Measurements from ENCODE around the gene TSPAN18. TPM values are rescaled to one million over a fixed set of nuclear protein-coding genes. Genes with fewer than 3 reads are reported as not detected.

TSPAN18 gene
- polyA plus RNA-seq, 1 of the 3 experiments (the other 2 are of a cell fraction): 0.72 TPM

- TF ChIP-seq, protein P1, sequence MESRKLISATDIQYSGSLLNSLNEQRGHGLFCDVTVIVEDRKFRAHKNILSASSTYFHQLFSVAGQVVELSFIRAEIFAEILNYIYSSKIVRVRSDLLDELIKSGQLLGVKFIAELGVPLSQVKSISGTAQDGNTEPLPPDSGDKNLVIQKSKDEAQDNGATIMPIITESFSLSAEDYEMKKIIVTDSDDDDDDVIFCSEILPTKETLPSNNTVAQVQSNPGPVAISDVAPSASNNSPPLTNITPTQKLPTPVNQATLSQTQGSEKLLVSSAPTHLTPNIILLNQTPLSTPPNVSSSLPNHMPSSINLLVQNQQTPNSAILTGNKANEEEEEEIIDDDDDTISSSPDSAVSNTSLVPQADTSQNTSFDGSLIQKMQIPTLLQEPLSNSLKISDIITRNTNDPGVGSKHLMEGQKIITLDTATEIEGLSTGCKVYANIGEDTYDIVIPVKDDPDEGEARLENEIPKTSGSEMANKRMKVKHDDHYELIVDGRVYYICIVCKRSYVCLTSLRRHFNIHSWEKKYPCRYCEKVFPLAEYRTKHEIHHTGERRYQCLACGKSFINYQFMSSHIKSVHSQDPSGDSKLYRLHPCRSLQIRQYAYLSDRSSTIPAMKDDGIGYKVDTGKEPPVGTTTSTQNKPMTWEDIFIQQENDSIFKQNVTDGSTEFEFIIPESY (IDR thresholded peaks at IDR 0.05; ENCODE audit: borderline replicate concordance, low read depth): no peak
- TF ChIP-seq ELF1 (IDR thresholded peaks at IDR 0.05): no peak
- TF ChIP-seq TCF12 (IDR thresholded peaks at IDR 0.05): no peak
- no peak for TF ChIP-seq GATA2 (CRISPR knock-in tag; IDR thresholded peaks at IDR 0.05)
Measured at GRCh38 chr11:44877571-44878497, 151.1 kb downstream of the TSPAN18 start (continued).

DNA sequence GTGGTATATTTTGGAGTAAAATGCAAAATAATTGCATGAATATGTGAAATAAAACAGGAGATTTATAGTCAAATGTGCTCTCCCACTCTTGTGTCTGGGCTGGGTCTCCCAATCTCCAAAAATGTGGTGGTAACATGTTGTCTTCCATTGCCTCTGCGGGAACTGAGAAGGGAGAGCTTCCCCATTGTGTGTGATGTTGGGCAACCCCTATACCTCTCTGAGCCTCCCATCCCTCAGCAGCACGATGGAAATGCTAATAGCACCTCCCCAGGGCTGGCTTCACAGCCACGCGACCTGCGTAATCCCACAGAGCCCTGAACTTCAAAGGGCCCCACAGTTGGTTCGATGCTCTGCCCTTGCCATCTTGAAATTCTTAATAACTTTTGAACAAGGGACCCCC is 151.9 kb downstream of the TSPAN18 start:
- Histone ChIP-seq H3K36me3 (replicated peaks in 1 of 2; ENCODE audit: control insufficient read depth in 1 of 2, insufficient read depth in 2 of 2, low read length in 1 of 2) (no peaks in the 10 kb centered on the region), H4K20me1 (ENCODE audit: insufficient read depth) (no peaks in the 10 kb centered on the region), H3K27me3 (ENCODE audit: insufficient read depth) (no peaks in the 10 kb centered on the region), H3K9me2 (no peaks in the 10 kb centered on the region), H3K4me3 (ENCODE audit: low read depth in 2 of 2, low read length in 1 of 2) (no peak overlapping the region), H3K9ac (no peak overlapping the region), H3K9me3 (no peaks in the 10 kb centered on the region), H2AFZ (ENCODE audit: low read depth) (no peak overlapping the region), H3K4me1 (ENCODE audit: control insufficient read depth in 1 of 2, insufficient read depth in 2 of 2, low read depth in 1 of 2, low read length in 1 of 2) (peaks cover 0 to 21% of the 10 kb centered on the region in 2 experiments; a peak in 2 of 4 replicates), H3K4me2 (no peak overlapping the region), H3F3A (replicated peaks; ENCODE audit: insufficient read depth) (no peaks in the 10 kb centered on the region), H3K79me2 (ENCODE audit: insufficient read depth) (no peaks in the 10 kb centered on the region), H3K27ac (ENCODE audit: low read depth in 2 of 2, low read length in 1 of 2) (no peak overlapping the region)
- TF ChIP-seq JUND (IDR thresholded peaks at IDR 0.05) (no peak), TEAD4 (IDR thresholded peaks at IDR 0.05; ENCODE audit: borderline replicate concordance, insufficient read depth) (no peak), EZH2phosphoT487 (IDR thresholded peaks at IDR 0.05; ENCODE audit: borderline replicate concordance, low read depth) (no peak), SMC3 (IDR thresholded peaks at IDR 0.05; ENCODE audit: low read depth, low read length) (no peak), NFIC (IDR thresholded peaks at IDR 0.05; ENCODE audit: borderline replicate concordance) (no peak), GABPA (IDR thresholded peaks at IDR 0.05; ENCODE audit: low read depth) (no peak), FOXM1 (IDR thresholded peaks at IDR 0.05; ENCODE audit: low read depth) (no peak), SIN3A (IDR thresholded peaks at IDR 0.05; ENCODE audit: borderline replicate concordance, low read depth, low read length) (no peak), ELF1 (IDR thresholded peaks at IDR 0.05) (no peak), IRF3 (IDR thresholded peaks at IDR 0.05; ENCODE audit: low read depth, low read length) (no peak), FOSL2 (IDR thresholded peaks at IDR 0.05; ENCODE audit: borderline replicate concordance, low read depth) (no peak), POLR2AphosphoS5 (IDR thresholded peaks at IDR 0.05; ENCODE audit: low read depth, low read length) (no peak), YY1 (IDR thresholded peaks at IDR 0.05; ENCODE audit: low read depth) (no peak), NRF1 (IDR thresholded peaks at IDR 0.05; ENCODE audit: low read depth, low read length) (no peak)
- TF ChIP-seq, protein P2, sequence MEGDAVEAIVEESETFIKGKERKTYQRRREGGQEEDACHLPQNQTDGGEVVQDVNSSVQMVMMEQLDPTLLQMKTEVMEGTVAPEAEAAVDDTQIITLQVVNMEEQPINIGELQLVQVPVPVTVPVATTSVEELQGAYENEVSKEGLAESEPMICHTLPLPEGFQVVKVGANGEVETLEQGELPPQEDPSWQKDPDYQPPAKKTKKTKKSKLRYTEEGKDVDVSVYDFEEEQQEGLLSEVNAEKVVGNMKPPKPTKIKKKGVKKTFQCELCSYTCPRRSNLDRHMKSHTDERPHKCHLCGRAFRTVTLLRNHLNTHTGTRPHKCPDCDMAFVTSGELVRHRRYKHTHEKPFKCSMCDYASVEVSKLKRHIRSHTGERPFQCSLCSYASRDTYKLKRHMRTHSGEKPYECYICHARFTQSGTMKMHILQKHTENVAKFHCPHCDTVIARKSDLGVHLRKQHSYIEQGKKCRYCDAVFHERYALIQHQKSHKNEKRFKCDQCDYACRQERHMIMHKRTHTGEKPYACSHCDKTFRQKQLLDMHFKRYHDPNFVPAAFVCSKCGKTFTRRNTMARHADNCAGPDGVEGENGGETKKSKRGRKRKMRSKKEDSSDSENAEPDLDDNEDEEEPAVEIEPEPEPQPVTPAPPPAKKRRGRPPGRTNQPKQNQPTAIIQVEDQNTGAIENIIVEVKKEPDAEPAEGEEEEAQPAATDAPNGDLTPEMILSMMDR (IDR thresholded peaks at IDR 0.05): no peak
- TF ChIP-seq, protein P3, sequence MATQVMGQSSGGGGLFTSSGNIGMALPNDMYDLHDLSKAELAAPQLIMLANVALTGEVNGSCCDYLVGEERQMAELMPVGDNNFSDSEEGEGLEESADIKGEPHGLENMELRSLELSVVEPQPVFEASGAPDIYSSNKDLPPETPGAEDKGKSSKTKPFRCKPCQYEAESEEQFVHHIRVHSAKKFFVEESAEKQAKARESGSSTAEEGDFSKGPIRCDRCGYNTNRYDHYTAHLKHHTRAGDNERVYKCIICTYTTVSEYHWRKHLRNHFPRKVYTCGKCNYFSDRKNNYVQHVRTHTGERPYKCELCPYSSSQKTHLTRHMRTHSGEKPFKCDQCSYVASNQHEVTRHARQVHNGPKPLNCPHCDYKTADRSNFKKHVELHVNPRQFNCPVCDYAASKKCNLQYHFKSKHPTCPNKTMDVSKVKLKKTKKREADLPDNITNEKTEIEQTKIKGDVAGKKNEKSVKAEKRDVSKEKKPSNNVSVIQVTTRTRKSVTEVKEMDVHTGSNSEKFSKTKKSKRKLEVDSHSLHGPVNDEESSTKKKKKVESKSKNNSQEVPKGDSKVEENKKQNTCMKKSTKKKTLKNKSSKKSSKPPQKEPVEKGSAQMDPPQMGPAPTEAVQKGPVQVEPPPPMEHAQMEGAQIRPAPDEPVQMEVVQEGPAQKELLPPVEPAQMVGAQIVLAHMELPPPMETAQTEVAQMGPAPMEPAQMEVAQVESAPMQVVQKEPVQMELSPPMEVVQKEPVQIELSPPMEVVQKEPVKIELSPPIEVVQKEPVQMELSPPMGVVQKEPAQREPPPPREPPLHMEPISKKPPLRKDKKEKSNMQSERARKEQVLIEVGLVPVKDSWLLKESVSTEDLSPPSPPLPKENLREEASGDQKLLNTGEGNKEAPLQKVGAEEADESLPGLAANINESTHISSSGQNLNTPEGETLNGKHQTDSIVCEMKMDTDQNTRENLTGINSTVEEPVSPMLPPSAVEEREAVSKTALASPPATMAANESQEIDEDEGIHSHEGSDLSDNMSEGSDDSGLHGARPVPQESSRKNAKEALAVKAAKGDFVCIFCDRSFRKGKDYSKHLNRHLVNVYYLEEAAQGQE (IDR thresholded peaks at IDR 0.05; ENCODE audit: low read depth, low read length): no peak
- ChIA-PET POLR2A (no interaction called here), CTCF (no interaction called here)
- DNase-seq: no peak
- 100% methylated on average over 2 of the region's 6 CpGs for WGBS (ENCODE audit: low lambda C conversion rate)
